Adrenal gland (tissue), 12 donors: Measurements from ENCODE around the gene FOXA1. TPM values are rescaled to one million over a fixed set of nuclear protein-coding genes. Genes with fewer than 3 reads are reported as not detected.

Source experiments
- DNase-seq, 7 donors: peaks; one replicate each; pipeline ENCODE4 v3.0.0-alpha.2; 2019 to 2020
- H3K27ac ChIP-seq, 5 donors: fragments of 200-600 bp; sonication (generic) in 4 of 5; 1 replicate in 3 of 5; 2 replicates in 2 of 5; pipeline versions ENCODE4 v1.5.1 to v1.8.0; 2016 to 2020; ENCODE audit warnings: mild to moderate bottlenecking in 1 of 5
- H3K27me3 ChIP-seq: fragments of 200-600 bp; 2 replicates; pipeline ENCODE4 v1.8.0; 2021
- H3K36me3 ChIP-seq, 2 donors: fragments of 200-600 bp; replicated peaks in 1 of 2; 1 replicate in 1 of 2; 2 replicates in 1 of 2; pipeline versions ENCODE4 v1.5.1 to v1.8.0; 2018 to 2022
- H3K4me1 ChIP-seq, 2 donors: fragments of 200-600 bp; replicated peaks in 1 of 2; 1 replicate in 1 of 2; 2 replicates in 1 of 2; pipeline versions ENCODE4 v1.5.1 to v1.8.0; 2018 to 2021
- H3K4me3 ChIP-seq, 4 donors: fragments of 200-600 bp; sonication (generic) in 3 of 4; one replicate each; pipeline ENCODE4 v1.5.1; 2016 to 2018
- H3K9me3 ChIP-seq, 3 donors: fragments of 200-600 bp; sonication (generic) in 1 of 3; replicated peaks in 1 of 3; 1 replicate in 2 of 3; 2 replicates in 1 of 3; pipeline versions ENCODE4 v1.5.1 to v1.8.0; 2016 to 2021
- POLR2A ChIP-seq, 2 donors: fragments of 450-650 bp; IDR thresholded peaks; one replicate each; pipeline ENCODE4 v1.6.1; 2017; ENCODE audit warnings: antibody characterized with exemption in 2 of 2, mild to moderate bottlenecking in 2 of 2, moderate library complexity in 1 of 2
- WGBS, 4 donors: extraction: QIAGEN DNeasy Blood & Tissue Kit in 2 of 4; methylation state at CpG; one replicate each; pipeline versions ENCODE4 v1.1.5 to v1.1.7; 2013 to 2017; 5-methylcytosine and 5-hydroxymethylcytosine counted together
- intact Hi-C, 2 donors: fragments of 100-400 bp; cut with DNase I; formaldehyde crosslinking; loops; one replicate each; pipeline versions ENCODE4 v1.14.1 to v1.15.0; 2022 to 2023
- polyA plus RNA-seq, 3 donors: library from polyadenylated mRNA; stranded (reverse); fragments of 200-250 nt in 2 of 3; fragments of 350-450 nt in 1 of 3; fragmentation: Illumina TruSeq in 1 of 3; extraction: RNeasy Lipid Tissue Mini Kit (QIAGEN cat#74804) in 1 of 3; gene quantifications; one replicate each; pipeline ENCODE4 v1.2.3, GENCODE V29; 2013 to 2014
- total RNA-seq, 9 donors: library from RNA; depleted of rRNA in 4 of 9; stranded (reverse); fragments of >200 nt in 4 of 9; fragments of 120-200 nt in 1 of 9; fragmentation: NEBNext Ultra II Directional in 1 of 9; extraction: Animal tissue kit (Norgen Biotek cat#: 25700) in 1 of 9; gene quantifications; one replicate each; pipeline versions ENCODE4 v1.1.0 to v1.2.4, GENCODE V29; 2013 to 2023
- TF ChIP-seq, protein P1 (sequence below), 6 experiments: fragments of 450-650 bp in 4 of 6; fragments of 200-600 bp in 2 of 6; sonication (generic) in 1 of 6; IDR thresholded peaks; 1 replicate in 5 of 6; 2 replicates in 1 of 6; pipeline versions ENCODE4 v1.5.1 to v1.8.0; 2016 to 2021; ENCODE audit warnings: antibody characterized with exemption in 6 of 6, mild to moderate bottlenecking in 2 of 6, moderate library complexity in 1 of 6
- donor health status: healthy with polysubstance abuse.
- donor health status: Bipolar disorder and iron deficiency.
- donor health status: DM: yes; HTN: yes; CAD: no.
- donor health status: DM: no; HTN: no; CAD: no.
- donor health status: DM: no; HTN: no; CAD: no.
- donor health status: DM: yes; HTN: yes; CAD: no.

Gene FOXA1
- total and polyA plus RNA-seq, 12 donors: 0.03 to 3.0 (median 0.32) TPM; not detected in 1

DNA sequence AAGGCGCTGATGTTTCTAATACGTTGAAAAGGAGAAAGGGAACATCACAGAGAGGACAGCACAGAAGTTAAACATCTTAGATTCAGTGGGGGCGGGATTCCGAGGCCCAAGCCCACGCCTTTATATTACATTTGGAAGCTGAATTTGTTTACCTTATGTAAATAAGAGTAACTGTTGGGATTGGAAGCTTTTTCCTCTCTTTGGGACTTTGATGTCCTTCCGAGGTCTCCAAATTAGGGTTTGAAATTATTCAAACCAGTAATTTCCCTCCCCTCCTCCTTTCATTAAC is 6.4 kb downstream of the FOXA1 start:
- no peak for TF ChIP-seq POLR2A (IDR thresholded peaks at IDR 0.05)
- TF ChIP-seq, protein P1, sequence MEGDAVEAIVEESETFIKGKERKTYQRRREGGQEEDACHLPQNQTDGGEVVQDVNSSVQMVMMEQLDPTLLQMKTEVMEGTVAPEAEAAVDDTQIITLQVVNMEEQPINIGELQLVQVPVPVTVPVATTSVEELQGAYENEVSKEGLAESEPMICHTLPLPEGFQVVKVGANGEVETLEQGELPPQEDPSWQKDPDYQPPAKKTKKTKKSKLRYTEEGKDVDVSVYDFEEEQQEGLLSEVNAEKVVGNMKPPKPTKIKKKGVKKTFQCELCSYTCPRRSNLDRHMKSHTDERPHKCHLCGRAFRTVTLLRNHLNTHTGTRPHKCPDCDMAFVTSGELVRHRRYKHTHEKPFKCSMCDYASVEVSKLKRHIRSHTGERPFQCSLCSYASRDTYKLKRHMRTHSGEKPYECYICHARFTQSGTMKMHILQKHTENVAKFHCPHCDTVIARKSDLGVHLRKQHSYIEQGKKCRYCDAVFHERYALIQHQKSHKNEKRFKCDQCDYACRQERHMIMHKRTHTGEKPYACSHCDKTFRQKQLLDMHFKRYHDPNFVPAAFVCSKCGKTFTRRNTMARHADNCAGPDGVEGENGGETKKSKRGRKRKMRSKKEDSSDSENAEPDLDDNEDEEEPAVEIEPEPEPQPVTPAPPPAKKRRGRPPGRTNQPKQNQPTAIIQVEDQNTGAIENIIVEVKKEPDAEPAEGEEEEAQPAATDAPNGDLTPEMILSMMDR (IDR thresholded peaks at IDR 0.05): no peak
- WGBS, 4 donors: 25 to 51% (median 31%) methylated on average over 6 of the region's 6 CpGs
- intact Hi-C loops: no loop called here
- no peak for DNase-seq
- H3K27ac ChIP-seq: no peak overlapping the region
- peaks cover 0 to 5% of the 10 kb centered on the region in 2 donors for H3K4me1 ChIP-seq
- peaks cover 98% of the 10 kb centered on the region for H3K27me3 ChIP-seq
- H3K9me3 ChIP-seq: peaks cover 0 to 6% (median 0%) of the 10 kb centered on the region in 3 donors
- H3K36me3 ChIP-seq: no peaks in the 10 kb centered on the region
- no peak overlapping the region for H3K4me3 ChIP-seq

DNA sequence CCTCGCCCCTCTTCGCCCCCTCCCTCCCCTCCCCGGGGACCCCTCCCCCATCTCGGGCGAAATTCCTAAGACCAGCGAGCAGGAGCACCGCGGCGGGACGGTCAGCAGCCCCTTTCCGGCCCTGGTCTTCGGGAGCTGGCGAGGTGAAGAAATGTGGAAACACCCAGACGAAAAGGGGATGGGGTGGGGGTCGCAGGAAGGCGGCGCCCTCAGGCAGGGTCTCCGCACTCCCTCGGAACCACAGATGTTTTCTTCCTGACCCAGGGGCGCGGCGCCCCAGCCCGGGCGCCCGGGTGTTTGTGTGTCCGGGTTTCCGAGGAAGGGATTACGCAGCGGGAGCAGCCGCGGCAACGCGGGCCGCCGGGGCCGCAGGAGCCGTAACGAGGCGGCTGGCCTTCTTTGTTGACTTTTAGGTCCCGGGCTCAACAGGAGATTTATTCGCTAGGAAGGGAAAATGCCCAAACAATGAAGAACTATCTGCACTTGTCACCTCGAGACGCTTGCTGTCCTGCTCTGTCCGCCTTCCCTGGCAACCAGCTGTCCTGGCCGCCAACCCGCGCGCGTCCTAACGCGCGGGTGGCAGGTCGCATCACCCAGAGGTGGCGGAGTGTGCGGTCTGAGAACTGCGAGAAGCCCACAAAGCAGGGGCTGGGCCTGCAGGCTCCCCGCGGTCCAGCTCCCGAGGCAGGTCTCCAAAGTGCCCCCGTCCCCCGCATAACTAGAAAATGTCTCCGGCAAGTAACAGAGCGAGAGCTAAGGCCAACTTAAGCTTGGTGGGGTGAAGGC is 7.0 kb downstream of the FOXA1 start:
- no peak overlapping the region for H3K27ac ChIP-seq
- no peak for DNase-seq
- no peak for TF ChIP-seq POLR2A (IDR thresholded peaks at IDR 0.05)
- TF ChIP-seq, protein P1 (IDR thresholded peaks at IDR 0.05): no peak
- H3K27me3 ChIP-seq: peaks cover 97% of the 10 kb centered on the region
- peaks cover 0 to 6% (median 0%) of the 10 kb centered on the region in 3 donors for H3K9me3 ChIP-seq
- 8 to 13% (median 10%) methylated on average over 28 to 63 of the region's 63 CpGs for WGBS, 4 donors
- H3K36me3 ChIP-seq: no peaks in the 10 kb centered on the region
- no peak overlapping the region for H3K4me3 ChIP-seq
- intact Hi-C loops: no loop called here
- H3K4me1 ChIP-seq: peaks cover 0 to 7% of the 10 kb centered on the region in 2 donors

DNA sequence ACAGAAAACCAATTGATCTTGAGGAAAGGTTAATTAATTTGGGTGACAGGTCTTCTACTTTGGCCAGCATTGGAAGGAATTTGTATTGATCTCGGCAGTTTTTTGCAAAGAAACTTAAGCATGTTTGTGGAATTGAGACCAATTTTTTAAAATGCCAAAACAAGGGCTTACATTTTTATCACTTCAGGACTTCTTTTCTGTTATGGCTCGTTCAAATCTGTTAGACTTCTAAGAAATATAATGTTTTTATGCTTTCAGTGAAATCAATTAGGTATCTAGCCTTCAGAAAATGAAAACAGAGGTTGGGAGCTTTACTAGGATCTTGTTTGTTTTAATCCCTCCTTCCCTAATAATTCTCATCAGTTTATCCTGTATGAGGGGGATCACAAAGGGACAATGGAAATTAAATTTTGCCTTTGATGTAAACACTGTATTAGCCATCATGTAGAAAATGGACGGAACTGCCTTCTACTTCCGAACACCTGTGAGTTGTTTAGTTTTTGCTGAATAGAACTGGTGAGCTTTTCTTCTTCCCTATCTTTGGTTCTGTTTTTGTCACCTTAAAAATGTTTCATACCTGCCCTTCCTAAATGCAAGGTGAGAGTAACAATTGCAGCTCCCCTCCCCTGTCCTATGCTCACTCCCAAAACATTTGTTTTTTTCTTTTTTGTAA is 7.8 kb downstream of the FOXA1 start:
- intact Hi-C loops: no loop called here
- Histone ChIP-seq H3K27ac (no peak overlapping the region), H3K4me3 (no peak overlapping the region), H3K4me1 (peaks cover 0 to 7% of the 10 kb centered on the region in 2 donors), H3K27me3 (peaks cover 94% of the 10 kb centered on the region), H3K36me3 (no peaks in the 10 kb centered on the region), H3K9me3 (peaks cover 0 to 6% (median 0%) of the 10 kb centered on the region in 3 donors)
- WGBS, 4 donors: 19 to 23% (median 22%) methylated on average over 4 of the region's 4 CpGs
- no peak for DNase-seq
- TF ChIP-seq, protein P1 (IDR thresholded peaks at IDR 0.05): no peak
- TF ChIP-seq POLR2A (IDR thresholded peaks at IDR 0.05): no peak

DNA sequence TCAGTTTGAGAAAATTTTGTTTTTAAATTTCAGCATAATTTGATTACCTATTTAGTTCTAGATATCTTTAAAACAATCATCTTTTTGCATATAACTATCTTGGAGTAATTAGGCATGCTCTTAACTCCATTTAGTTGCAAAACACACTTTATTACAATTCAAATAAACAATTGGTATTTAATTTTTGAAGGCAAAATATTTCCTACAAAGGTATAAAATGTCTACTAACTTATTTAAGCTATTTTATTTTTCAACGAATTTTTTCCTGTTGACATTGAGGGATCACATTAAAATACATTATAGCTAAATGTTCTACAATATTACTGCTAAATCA is 8.3 kb downstream of the FOXA1 start:
- H3K36me3 ChIP-seq: no peaks in the 10 kb centered on the region
- H3K27me3 ChIP-seq: peaks cover 90% of the 10 kb centered on the region
- peaks cover 0 to 6% (median 0%) of the 10 kb centered on the region in 3 donors for H3K9me3 ChIP-seq
- intact Hi-C loops: no loop called here
- DNase-seq: no peak
- H3K27ac ChIP-seq: no peak overlapping the region
- H3K4me3 ChIP-seq: no peak overlapping the region
- 3 to 10% (median 5%) methylated on average over 1 of the region's 1 CpG for WGBS, 4 donors
- TF ChIP-seq POLR2A (IDR thresholded peaks at IDR 0.05): no peak
- TF ChIP-seq, protein P1 (IDR thresholded peaks at IDR 0.05): no peak
- peaks cover 0 to 7% of the 10 kb centered on the region in 2 donors for H3K4me1 ChIP-seq
